CD14-positive monocyte (primary cell): ENCODE results near the gene MAP2. TPM values are rescaled to one million over a fixed set of nuclear protein-coding genes. Genes with fewer than 3 reads are reported as not detected.

Source experiments
- DNase-seq, 3 donors: peaks; one replicate each; pipeline ENCODE4 v3.0.0-alpha.2; 2011 to 2022
- H2AFZ ChIP-seq: 2 replicates; pipeline ENCODE4 v1.6.0; 2012; ENCODE audit warnings: mild to moderate bottlenecking, low read depth, low read length, inconsistent platforms; ENCODE audit not compliant: insufficient read depth, poor library complexity, severe bottlenecking
- H3K27ac ChIP-seq, 2 donors: 1 replicate in 1 of 2; 2 replicates in 1 of 2; pipeline ENCODE4 v1.5.1; 2012 to 2013; ENCODE audit warnings: low read length in 2 of 2, control low read depth in 1 of 2, inconsistent platforms in 1 of 2, low read depth in 1 of 2, mild to moderate bottlenecking in 1 of 2
- H3K27me3 ChIP-seq, 2 donors: one replicate each; pipeline versions ENCODE4 v1.6.0 to v1.6.1; 2011 to 2013; ENCODE audit warnings: low read length in 2 of 2; ENCODE audit not compliant: control insufficient read depth in 2 of 2, insufficient read depth in 2 of 2
- H3K36me3 ChIP-seq, 2 donors: replicated peaks in 1 of 2; 1 replicate in 1 of 2; 2 replicates in 1 of 2; pipeline versions ENCODE4 v1.5.1 to v1.6.1; 2012 to 2013; ENCODE audit warnings: low read length in 2 of 2, control low read depth in 1 of 2, inconsistent platforms in 1 of 2, mild to moderate bottlenecking in 1 of 2; ENCODE audit not compliant: insufficient read depth in 2 of 2, control insufficient read depth in 1 of 2
- H3K4me1 ChIP-seq, 2 donors: 1 replicate in 1 of 2; 2 replicates in 1 of 2; pipeline versions ENCODE4 v1.5.1 to v1.6.1; 2012 to 2013; ENCODE audit warnings: low read length in 2 of 2, control low read depth in 1 of 2, inconsistent platforms in 1 of 2, mild to moderate bottlenecking in 1 of 2, moderate library complexity in 1 of 2; ENCODE audit not compliant: insufficient read depth in 2 of 2, control insufficient read depth in 1 of 2
- H3K4me2 ChIP-seq: replicated peaks from 2 replicates; pipeline ENCODE3; 2012; ENCODE audit warnings: low read length, moderate library complexity, mild to moderate bottlenecking; ENCODE audit not compliant: poor library complexity, severe bottlenecking; ENCODE audit errors: extremely low read depth
- H3K4me3 ChIP-seq, 3 experiments: fragments of 200-600 bp in 1 of 3; sonication (generic) in 1 of 3; replicated peaks in 1 of 3; 1 replicate in 2 of 3; 2 replicates in 1 of 3; pipeline ENCODE4 v1.5.1; 2011 to 2013; ENCODE audit warnings: low read length in 3 of 3, mild to moderate bottlenecking in 3 of 3, control low read depth in 2 of 3, low read depth in 2 of 3, inconsistent platforms in 1 of 3, moderate library complexity in 1 of 3
- H3K79me2 ChIP-seq: 2 replicates; pipeline ENCODE4 v1.6.0; 2012; ENCODE audit warnings: mild to moderate bottlenecking, control low read depth, inconsistent platforms, low read length, moderate library complexity; ENCODE audit not compliant: insufficient read depth
- H3K9ac ChIP-seq: 2 replicates; pipeline ENCODE4 v1.6.0; 2017; ENCODE audit warnings: low read length, mild to moderate bottlenecking; ENCODE audit not compliant: insufficient read depth, poor library complexity, severe bottlenecking
- H3K9me3 ChIP-seq, 2 donors: replicated peaks in 1 of 2; 1 replicate in 1 of 2; 2 replicates in 1 of 2; pipeline versions ENCODE4 v1.5.1 to v1.6.1; 2012 to 2013; ENCODE audit warnings: low read length in 2 of 2, control low read depth in 1 of 2; ENCODE audit not compliant: control insufficient read depth in 1 of 2, insufficient read depth in 1 of 2
- H4K20me1 ChIP-seq: 2 replicates; pipeline ENCODE4 v1.6.0; 2012; ENCODE audit warnings: mild to moderate bottlenecking, low read length, control low read depth, moderate library complexity; ENCODE audit not compliant: insufficient read depth
- H3K27ac Mint-ChIP-seq, 7 donors: one replicate each; pipeline ENCODE4 v1.8.0; 2020; ENCODE audit warnings: mild to moderate bottlenecking in 7 of 7, mixed read lengths in 7 of 7, moderate library complexity in 6 of 7, inconsistent platforms in 2 of 7
- H3K27me3 Mint-ChIP-seq, 3 donors: one replicate each; pipeline ENCODE4 v1.8.0; 2021 to 2022; ENCODE audit warnings: low read depth in 3 of 3, mild to moderate bottlenecking in 3 of 3, mixed read lengths in 3 of 3, moderate library complexity in 3 of 3, inconsistent platforms in 1 of 3
- H3K36me3 Mint-ChIP-seq, 2 donors: one replicate each; pipeline ENCODE4 v1.8.0; 2020; ENCODE audit warnings: mixed read lengths in 2 of 2, inconsistent platforms in 1 of 2, mild to moderate bottlenecking in 1 of 2
- H3K4me1 Mint-ChIP-seq: one replicate; pipeline ENCODE4 v1.8.0; 2020; ENCODE audit warnings: mild to moderate bottlenecking, mixed read lengths
- H3K4me3 Mint-ChIP-seq, 2 donors: one replicate each; pipeline ENCODE4 v1.8.0; 2020; ENCODE audit warnings: mild to moderate bottlenecking in 2 of 2, mixed read lengths in 2 of 2, moderate library complexity in 1 of 2
- H3K9me3 Mint-ChIP-seq, 7 donors: one replicate each; pipeline ENCODE4 v1.8.0; 2020 to 2022; ENCODE audit warnings: mixed read lengths in 7 of 7, mild to moderate bottlenecking in 6 of 7, moderate library complexity in 6 of 7, inconsistent platforms in 2 of 7
- CTCF ChIP-seq: fragments of 200-600 bp; IDR thresholded peaks from one replicate; pipeline ENCODE4 v1.8.0; 2022; ENCODE audit warnings: antibody characterized with exemption, mild to moderate bottlenecking
- WGBS: methylation state at CpG from one replicate; pipeline ENCODE4 v1.1.5; 2013; ENCODE audit warnings: missing lambda C conversion rate; ENCODE audit not compliant: insufficient coverage; 5-methylcytosine and 5-hydroxymethylcytosine counted together
- intact Hi-C, 2 donors: fragments of 100-400 bp; cut with micrococcal nuclease; formaldehyde crosslinking; loops; one replicate each; pipeline versions ENCODE4 v1.15.0 to v1.15.1; 2023
- polyA plus RNA-seq, 3 donors: library from polyadenylated mRNA; depleted of rRNA in 1 of 3; unstranded in 2 of 3; stranded (reverse) in 1 of 3; fragments of 300-500 nt in 2 of 3; fragments of >200 nt in 1 of 3; fragmentation: Illumina TruSeq in 2 of 3; gene quantifications; 1 replicate in 2 of 3; 2 replicates in 1 of 3; pipeline ENCODE4 v1.2.3, GENCODE V29; 2012 to 2021

Gene MAP2
- polyA plus RNA-seq, 3 donors: not detected

GRCh38 chr2:209383212-209383611 is 40.6 kb upstream of the MAP2 start:
- Histone ChIP-seq H3K4me1 (peaks cover 7 to 24% of the 10 kb centered on the region in 2 donors), H3K9ac (no peak overlapping the region), H3K27me3 (peaks cover 6 to 13% of the 10 kb centered on the region in 2 donors), H3K27ac (no peak overlapping the region), H3K4me3 (no peak overlapping the region), H4K20me1 (no peaks in the 10 kb centered on the region), H2AFZ (no peak overlapping the region), H3K79me2 (no peaks in the 10 kb centered on the region), H3K4me2 (no peak overlapping the region), H3K9me3 (peaks cover 0 to 8% of the 10 kb centered on the region in 2 donors), H3K36me3 (no peaks in the 10 kb centered on the region)
- H3K4me1 Mint-ChIP-seq: peaks cover 16% of the 10 kb centered on the region
- H3K9me3 Mint-ChIP-seq: peaks cover 0 to 3% (median 0%) of the 10 kb centered on the region in 7 donors
- peaks cover 6 to 11% (median 8%) of the 10 kb centered on the region in 3 donors for H3K27me3 Mint-ChIP-seq
- H3K4me3 Mint-ChIP-seq: peak overlapping the region in 1 of 2 donors; percentile 43
- peak overlapping the region in 1 of 7 donors; percentile 25 for H3K27ac Mint-ChIP-seq
- peak; percentile 1 to 33 (median 5) for DNase-seq
- no peaks in the 10 kb centered on the region for H3K36me3 Mint-ChIP-seq
- no peak for TF ChIP-seq CTCF
- intact Hi-C loops: no loop called here

GRCh38 chr2:209387389-209387788 is 36.5 kb upstream of the MAP2 start:
- H3K9me3 ChIP-seq: no peaks in the 10 kb centered on the region
- no peak for TF ChIP-seq CTCF
- no peaks in the 10 kb centered on the region for H4K20me1 ChIP-seq
- H3K79me2 ChIP-seq: no peaks in the 10 kb centered on the region
- Mint-ChIP-seq H3K4me1 (peaks cover 7% of the 10 kb centered on the region), H3K4me3 (no peak overlapping the region), H3K36me3 (no peaks in the 10 kb centered on the region), H3K27ac (no peak overlapping the region), H3K9me3 (peaks cover 0 to 6% (median 4%) of the 10 kb centered on the region in 7 donors), H3K27me3 (peaks cover 4 to 11% (median 5%) of the 10 kb centered on the region in 3 donors)
- 96% methylated on average over 33 of the region's 34 CpGs for WGBS
- H3K36me3 ChIP-seq: no peaks in the 10 kb centered on the region
- DNase-seq: no peak
- no peak overlapping the region for H3K9ac ChIP-seq
- no peak overlapping the region for H3K4me2 ChIP-seq
- no peak overlapping the region for H3K27ac ChIP-seq
- peaks cover 4 to 6% of the 10 kb centered on the region in 2 donors for H3K27me3 ChIP-seq
- H2AFZ ChIP-seq: no peak overlapping the region
- intact Hi-C loops: no loop called here
- no peak overlapping the region for H3K4me3 ChIP-seq
- peaks cover 0 to 10% of the 10 kb centered on the region in 2 donors for H3K4me1 ChIP-seq
